ENCODE measurements around the gene MICOS13. TPM values are rescaled to one million over a fixed set of nuclear protein-coding genes. Genes with fewer than 3 reads are reported as not detected.

Gene MICOS13
- total RNA-seq, 1 donor from 2014 or later, result 67.6 TPM

DNA sequence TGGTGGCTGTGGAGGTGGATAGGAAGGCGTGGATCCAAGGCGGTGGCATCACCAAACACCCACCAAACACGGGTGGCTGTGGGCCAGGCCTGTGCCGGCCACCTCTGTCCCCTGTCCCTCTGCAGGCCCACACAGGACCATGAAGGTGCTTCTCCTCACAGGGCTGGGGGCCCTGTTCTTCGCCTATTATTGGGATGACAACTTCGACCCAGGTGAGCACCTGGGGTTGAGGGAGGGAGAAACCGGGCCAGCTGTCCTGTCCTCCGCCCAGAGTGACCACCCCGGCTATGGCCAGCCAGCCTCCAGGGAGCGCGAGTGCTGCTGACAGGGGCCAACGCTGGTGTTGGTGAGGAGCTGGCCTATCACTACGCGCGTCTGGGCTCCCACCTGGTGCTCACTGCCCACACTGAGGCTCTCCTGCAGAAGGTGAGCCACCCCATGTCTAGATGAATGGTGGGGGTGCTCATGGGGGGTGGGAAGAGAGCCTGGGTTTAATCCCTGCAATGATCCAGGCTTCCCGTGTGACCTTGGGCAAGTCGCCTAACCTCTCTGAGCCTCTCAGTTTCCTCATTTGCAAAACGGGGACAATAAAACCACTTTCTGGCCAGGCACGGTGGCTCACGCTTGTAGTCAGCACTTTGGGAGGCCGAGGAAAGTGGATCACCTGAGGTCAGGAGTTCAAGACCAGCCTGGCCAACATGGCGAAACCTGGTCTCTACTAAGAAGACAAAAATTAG, 4.5 kb upstream of the MICOS13 start:
- no peak overlapping the region for H3K4me3 ChIP-seq (ENCODE audit: low read depth, low read length)
- TF ChIP-seq, protein P1, sequence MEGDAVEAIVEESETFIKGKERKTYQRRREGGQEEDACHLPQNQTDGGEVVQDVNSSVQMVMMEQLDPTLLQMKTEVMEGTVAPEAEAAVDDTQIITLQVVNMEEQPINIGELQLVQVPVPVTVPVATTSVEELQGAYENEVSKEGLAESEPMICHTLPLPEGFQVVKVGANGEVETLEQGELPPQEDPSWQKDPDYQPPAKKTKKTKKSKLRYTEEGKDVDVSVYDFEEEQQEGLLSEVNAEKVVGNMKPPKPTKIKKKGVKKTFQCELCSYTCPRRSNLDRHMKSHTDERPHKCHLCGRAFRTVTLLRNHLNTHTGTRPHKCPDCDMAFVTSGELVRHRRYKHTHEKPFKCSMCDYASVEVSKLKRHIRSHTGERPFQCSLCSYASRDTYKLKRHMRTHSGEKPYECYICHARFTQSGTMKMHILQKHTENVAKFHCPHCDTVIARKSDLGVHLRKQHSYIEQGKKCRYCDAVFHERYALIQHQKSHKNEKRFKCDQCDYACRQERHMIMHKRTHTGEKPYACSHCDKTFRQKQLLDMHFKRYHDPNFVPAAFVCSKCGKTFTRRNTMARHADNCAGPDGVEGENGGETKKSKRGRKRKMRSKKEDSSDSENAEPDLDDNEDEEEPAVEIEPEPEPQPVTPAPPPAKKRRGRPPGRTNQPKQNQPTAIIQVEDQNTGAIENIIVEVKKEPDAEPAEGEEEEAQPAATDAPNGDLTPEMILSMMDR (conservative IDR thresholded peaks at IDR 0.05; ENCODE audit: low read depth, low read length), result no peak
- no peak for DNase-seq (ENCODE audit: low read depth)

DNA sequence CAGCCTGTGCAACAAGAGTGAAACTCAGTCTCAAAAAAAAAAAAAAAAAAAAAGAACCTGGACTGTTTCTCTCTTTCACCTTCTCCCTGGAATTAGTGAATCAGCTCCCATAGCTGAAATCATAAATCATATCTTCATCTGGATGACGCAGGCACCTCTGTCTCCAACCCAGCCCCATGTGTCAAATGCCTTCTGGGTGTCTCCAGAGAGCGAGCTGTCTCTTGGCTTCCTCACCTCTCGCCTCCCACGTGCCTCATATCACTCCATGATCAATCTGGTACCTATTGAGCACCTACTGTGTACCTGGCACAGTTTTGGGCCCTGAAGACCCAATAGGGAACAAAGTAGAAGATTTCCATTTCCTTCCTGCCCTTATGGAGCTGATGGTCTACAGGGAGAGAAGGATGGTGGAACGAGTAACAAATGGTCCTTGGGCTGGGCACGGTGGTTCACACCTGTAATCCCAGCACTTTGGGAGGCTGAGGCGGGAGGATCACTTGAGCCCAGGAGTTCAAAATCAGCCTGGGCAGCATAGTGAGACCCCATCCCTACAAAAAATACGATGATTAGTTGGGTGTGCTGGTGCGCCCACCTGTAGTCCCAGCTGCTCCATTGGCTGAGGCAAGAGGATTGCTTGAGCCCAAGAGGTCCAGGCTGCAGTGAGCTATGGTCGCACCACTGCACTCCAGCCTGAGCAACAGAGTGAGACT, 3.0 kb upstream of the MICOS13 start:
- DNase-seq (ENCODE audit: low read depth), result no peak
- no peak overlapping the region for H3K4me3 ChIP-seq (ENCODE audit: low read depth, low read length)
- TF ChIP-seq, protein P1 (conservative IDR thresholded peaks at IDR 0.05; ENCODE audit: low read depth, low read length), result no peak

DNA sequence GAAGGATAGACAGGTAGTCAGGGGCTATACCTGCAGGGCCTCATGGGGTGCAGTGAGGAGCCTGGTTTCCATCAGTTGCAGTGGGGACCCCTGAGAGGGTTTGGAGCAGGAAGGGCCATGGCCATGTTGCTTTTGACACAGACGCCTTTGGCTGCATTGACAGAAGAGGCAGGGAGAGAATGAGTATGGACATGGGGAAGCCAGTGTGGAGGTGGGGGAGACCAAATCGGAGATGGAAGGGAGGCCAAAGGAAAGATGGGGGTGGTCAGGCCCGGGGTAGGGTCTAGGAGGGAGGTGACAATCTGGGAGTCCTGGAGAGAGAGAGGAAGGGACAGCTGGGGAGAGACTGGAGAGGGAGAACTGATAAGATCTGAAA, 1.8 kb upstream of the MICOS13 start:
- no peak for DNase-seq (ENCODE audit: low read depth)
- TF ChIP-seq, protein P1 (conservative IDR thresholded peaks at IDR 0.05; ENCODE audit: low read depth, low read length), result no peak
- H3K4me3 ChIP-seq (ENCODE audit: low read depth, low read length), result no peak overlapping the region

DNA sequence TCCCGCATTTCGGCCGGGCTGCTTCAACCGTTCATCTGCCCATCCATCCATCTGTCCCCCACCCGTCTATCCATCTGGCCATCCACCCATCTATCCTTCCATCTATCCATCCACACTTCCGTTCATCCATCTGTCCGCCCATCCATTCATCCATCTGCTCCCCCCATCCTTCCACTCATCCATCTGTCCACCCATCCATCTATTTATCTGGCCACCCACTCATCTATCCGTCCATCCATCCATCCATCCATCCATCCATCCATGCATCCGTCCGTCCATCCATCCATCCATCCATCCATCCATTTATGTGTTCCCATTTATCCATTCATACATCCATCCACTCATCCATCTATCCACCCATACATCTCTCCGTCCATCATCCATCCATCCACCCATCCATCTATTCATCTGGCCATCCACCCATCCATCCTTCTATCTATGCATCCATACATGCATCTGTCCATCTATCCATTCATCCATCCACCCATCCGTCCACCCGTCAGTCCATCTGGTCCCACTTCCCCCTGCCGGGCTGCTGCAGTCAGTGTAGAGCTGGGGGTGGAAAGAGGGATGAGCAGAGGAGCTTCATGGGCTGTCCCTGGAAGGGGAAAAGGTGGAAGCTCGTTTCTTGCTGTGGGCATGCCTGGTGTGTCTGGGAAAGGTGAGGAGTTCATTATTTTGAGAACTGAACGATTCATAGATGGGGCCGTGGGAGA, 1.2 kb upstream of the MICOS13 start:
- TF ChIP-seq, protein P1 (conservative IDR thresholded peaks at IDR 0.05; ENCODE audit: low read depth, low read length), result no peak
- H3K4me3 ChIP-seq (ENCODE audit: low read depth, low read length), result peak overlapping the region; percentile 74
- no peak for DNase-seq (ENCODE audit: low read depth)

DNA sequence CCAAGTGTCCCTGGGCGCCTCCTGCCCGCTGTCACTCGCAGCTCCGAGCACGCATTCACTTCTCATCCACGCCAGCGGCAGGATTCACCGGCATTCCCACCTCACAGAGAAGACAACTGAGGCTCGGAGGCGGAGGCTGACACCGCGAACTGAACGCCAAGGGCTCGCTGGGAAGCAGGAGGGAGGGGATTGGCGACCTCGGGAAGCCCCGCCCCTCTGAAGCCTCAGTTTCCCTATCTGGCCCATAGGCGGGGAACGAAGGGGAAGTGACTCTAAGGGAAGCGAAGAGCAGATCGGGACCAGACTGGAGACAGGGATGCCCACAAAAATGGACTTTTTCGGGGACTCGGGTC, 256 bp downstream of the MICOS13 start:
- no peak for DNase-seq (ENCODE audit: low read depth)
- TF ChIP-seq, protein P1 (conservative IDR thresholded peaks at IDR 0.05; ENCODE audit: low read depth, low read length), result no peak
- H3K4me3 ChIP-seq (ENCODE audit: low read depth, low read length), result peak overlapping the region; percentile 74

DNA sequence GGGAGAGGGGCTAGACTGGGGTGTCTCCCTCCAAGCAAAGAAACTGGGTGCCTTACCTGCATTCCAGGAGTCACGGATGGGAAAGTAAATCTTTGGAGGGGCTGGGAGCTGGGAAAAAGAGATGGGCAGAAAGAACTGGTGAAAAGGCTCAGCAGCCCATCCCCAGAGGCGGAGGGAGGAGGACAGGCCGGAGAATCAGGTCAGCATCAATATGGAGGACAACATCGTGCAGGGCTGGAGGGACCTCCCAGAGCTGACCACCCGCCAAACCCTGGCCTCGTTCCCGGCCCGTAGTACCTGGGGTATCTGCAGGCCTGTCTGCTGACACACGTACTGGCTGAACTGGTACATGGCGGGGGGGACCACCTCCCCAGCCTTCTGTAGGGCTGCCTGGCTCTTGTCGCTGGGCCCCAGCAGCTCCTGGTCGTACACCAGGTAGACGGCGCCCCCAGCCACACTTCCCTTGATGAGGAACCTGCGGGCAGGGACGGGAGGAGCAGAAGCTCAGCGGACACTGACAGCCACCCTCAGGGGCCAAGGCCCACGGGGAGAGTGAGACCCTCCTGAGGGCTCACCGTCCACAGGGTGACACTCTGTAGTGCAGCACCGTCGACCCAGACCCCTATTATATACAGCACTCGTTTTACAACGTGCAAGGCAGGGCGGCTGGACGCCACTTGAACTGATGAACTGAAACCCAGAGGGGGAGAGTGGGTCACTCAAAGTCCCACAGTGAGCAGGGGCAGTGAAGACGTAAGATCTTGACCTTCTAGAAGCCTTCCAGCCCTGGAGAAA, 830 bp downstream of the MICOS13 start:
- TF ChIP-seq, protein P1 (conservative IDR thresholded peaks at IDR 0.05; ENCODE audit: low read depth, low read length), result no peak
- peak overlapping the region; percentile 74 for H3K4me3 ChIP-seq (ENCODE audit: low read depth, low read length)
- no peak for DNase-seq (ENCODE audit: low read depth)

Data from epithelial cell of proximal tubule (primary cell).